ENCODE data around the gene SORCS2. TPM values are rescaled to one million over a fixed set of nuclear protein-coding genes. Genes with fewer than 3 reads are reported as not detected.

The SORCS2 gene
- total RNA-seq, 1 experiment from 2014 or later: not detected

- H3K27ac Mint-ChIP-seq (ENCODE audit: unreplicated experiment): no peak overlapping the region
- no peak overlapping the region for H3K4me3 Mint-ChIP-seq (ENCODE audit: low read depth, unreplicated experiment)
- peaks cover 3% of the 10 kb centered on the region for H3K36me3 Mint-ChIP-seq (ENCODE audit: insufficient read depth, unreplicated experiment)
- CTCF ChIA-PET: no interaction called here
- H3K9me3 Mint-ChIP-seq (ENCODE audit: low read depth, unreplicated experiment): no peaks in the 10 kb centered on the region
- no TSS peak for BruUV-seq (replicated peaks)
- no peak for TF ChIP-seq CTCF (IDR thresholded peaks at IDR 0.05; ENCODE audit: unreplicated experiment)
- H3K27me3 Mint-ChIP-seq (ENCODE audit: unreplicated experiment): peaks cover 64% of the 10 kb centered on the region
- H3K4me1 Mint-ChIP-seq (ENCODE audit: low read depth, unreplicated experiment): no peaks in the 10 kb centered on the region
- intact Hi-C loops (cut with micrococcal nuclease; ENCODE audit: unreplicated experiment): no loop called here
- no peak for DNase-seq
These were observed 344.5 kb downstream of the SORCS2 start for GRCh38 chr4:7536876-7537275.

- Mint-ChIP-seq H3K9me3 (ENCODE audit: low read depth, unreplicated experiment) (no peaks in the 10 kb centered on the region), H3K27ac (ENCODE audit: unreplicated experiment) (no peak overlapping the region), H3K4me1 (ENCODE audit: low read depth, unreplicated experiment) (no peaks in the 10 kb centered on the region), H3K4me3 (ENCODE audit: low read depth, unreplicated experiment) (no peak overlapping the region), H3K27me3 (ENCODE audit: unreplicated experiment) (peaks cover 64% of the 10 kb centered on the region), H3K36me3 (ENCODE audit: insufficient read depth, unreplicated experiment) (peaks cover 3% of the 10 kb centered on the region)
- BruUV-seq (replicated peaks): no TSS peak
- no peak for TF ChIP-seq CTCF (IDR thresholded peaks at IDR 0.05; ENCODE audit: unreplicated experiment)
- intact Hi-C loops (cut with micrococcal nuclease; ENCODE audit: unreplicated experiment): no loop called here
- CTCF ChIA-PET: no interaction called here
- no peak for DNase-seq
These were observed 345.6 kb downstream of the SORCS2 start for GRCh38 chr4:7537853-7538400.

DNA sequence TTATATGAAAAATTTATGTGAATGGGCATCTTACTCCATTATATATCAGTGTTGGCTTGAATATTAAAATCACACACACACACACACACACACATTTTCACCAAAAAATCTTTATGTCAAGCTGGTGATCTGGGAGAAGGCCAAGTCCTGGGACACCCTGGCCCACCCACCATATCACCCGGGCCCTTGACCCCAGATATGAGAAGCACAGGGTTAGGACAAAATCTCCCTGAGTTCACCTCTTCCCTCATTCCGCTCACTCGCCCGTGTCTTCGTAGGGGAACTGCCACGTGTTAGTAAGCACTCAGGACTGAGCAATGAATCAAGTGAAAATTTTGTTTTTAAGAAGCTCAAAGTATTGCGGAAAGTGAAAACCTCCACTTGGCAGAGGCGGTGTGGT is 346.2 kb downstream of the SORCS2 start:
- no peak for DNase-seq
- peaks cover 58% of the 10 kb centered on the region for H3K27me3 Mint-ChIP-seq (ENCODE audit: unreplicated experiment)
- no TSS peak for BruUV-seq (replicated peaks)
- H3K4me1 Mint-ChIP-seq (ENCODE audit: low read depth, unreplicated experiment): no peaks in the 10 kb centered on the region
- no peaks in the 10 kb centered on the region for H3K9me3 Mint-ChIP-seq (ENCODE audit: low read depth, unreplicated experiment)
- H3K36me3 Mint-ChIP-seq (ENCODE audit: insufficient read depth, unreplicated experiment): peaks cover under 1% of the 10 kb centered on the region
- intact Hi-C loops (cut with micrococcal nuclease; ENCODE audit: unreplicated experiment): no loop called here
- CTCF ChIA-PET: interaction anchor here (0.7 kb wide), 1 partner anchor 564 kb away, joined by 3 read pairs; no protein-coding TSS in a partner anchor
- no peak overlapping the region for H3K4me3 Mint-ChIP-seq (ENCODE audit: low read depth, unreplicated experiment)
- TF ChIP-seq CTCF (IDR thresholded peaks at IDR 0.05; ENCODE audit: unreplicated experiment): no peak
- no peak overlapping the region for H3K27ac Mint-ChIP-seq (ENCODE audit: unreplicated experiment)

DNA sequence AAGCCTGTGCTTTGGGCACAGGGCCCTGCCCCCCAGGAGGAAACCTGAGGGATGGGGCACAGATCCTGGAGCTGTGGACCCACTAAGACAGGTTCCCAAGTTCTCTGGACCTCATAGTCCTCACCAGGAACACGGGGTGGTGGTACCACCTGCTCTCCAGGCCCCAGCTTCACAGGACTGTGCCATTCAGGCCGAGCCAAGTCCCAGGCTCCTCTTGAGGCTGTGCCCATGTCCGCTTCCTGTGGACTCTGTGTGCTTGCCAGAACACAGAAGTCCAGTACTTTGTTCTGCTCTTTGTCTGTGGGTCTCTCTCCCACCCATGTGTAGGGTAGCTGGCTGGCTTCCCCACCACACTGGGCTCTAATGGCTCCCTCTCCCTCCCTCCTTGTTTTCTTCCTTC is 346.8 kb downstream of the SORCS2 start:
- no peak for TF ChIP-seq CTCF (IDR thresholded peaks at IDR 0.05; ENCODE audit: unreplicated experiment)
- H3K4me3 Mint-ChIP-seq (ENCODE audit: low read depth, unreplicated experiment): no peak overlapping the region
- no TSS peak for BruUV-seq (replicated peaks)
- no peaks in the 10 kb centered on the region for H3K9me3 Mint-ChIP-seq (ENCODE audit: low read depth, unreplicated experiment)
- no peaks in the 10 kb centered on the region for H3K4me1 Mint-ChIP-seq (ENCODE audit: low read depth, unreplicated experiment)
- no peaks in the 10 kb centered on the region for H3K36me3 Mint-ChIP-seq (ENCODE audit: insufficient read depth, unreplicated experiment)
- intact Hi-C loops (cut with micrococcal nuclease; ENCODE audit: unreplicated experiment): no loop called here
- no peak for DNase-seq
- CTCF ChIA-PET: interaction anchor here (0.7 kb wide), 1 partner anchor 396 kb away, joined by 8 read pairs; no protein-coding TSS in a partner anchor
- no peak overlapping the region for H3K27ac Mint-ChIP-seq (ENCODE audit: unreplicated experiment)
- H3K27me3 Mint-ChIP-seq (ENCODE audit: unreplicated experiment): peaks cover 58% of the 10 kb centered on the region
